H7 (cell line): Measurements from ENCODE around the gene GART. TPM values are rescaled to one million over a fixed set of nuclear protein-coding genes. Genes with fewer than 3 reads are reported as not detected.
A peak's percentile ranks its signal among the peaks of the same experiment; 100 is the strongest.
"Not testable (repeated sequence)": the region's sequence is repeated elsewhere in the genome, so short reads cannot be mapped to it uniquely, and the experiment has no call there.

Experiments
- DNase-seq: peaks from one replicate; pipeline ENCODE4 v3.0.0; 2012
- H3K27me3 ChIP-seq: 2 replicates; pipeline ENCODE4 v1.6.0; 2011; ENCODE audit warnings: mild to moderate bottlenecking, low read length; ENCODE audit not compliant: control insufficient read depth, insufficient read depth
- H3K36me3 ChIP-seq: replicated peaks from 2 replicates; pipeline ENCODE4 v1.5.1; 2011; ENCODE audit warnings: low read length; ENCODE audit not compliant: control insufficient read depth, insufficient read depth
- H3K4me3 ChIP-seq: 2 replicates; pipeline ENCODE4 v1.5.1; 2011; ENCODE audit warnings: low read depth, mild to moderate bottlenecking, control low read depth, low read length, moderate library complexity; ENCODE audit not compliant: insufficient read depth
- total RNA-seq: library from RNA; depleted of rRNA; stranded (reverse); fragments of >200 nt; shearing (Covaris generic); gene quantifications from 2 replicates; pipeline ENCODE4 v1.2.3, GENCODE V29; 2014; rRNA removed

Gene GART
- total RNA-seq, 1 experiment from 2014 or later = 144 TPM

- Histone ChIP-seq H3K36me3 (no peaks in the 10 kb centered on the region), H3K4me3 (peak overlapping the region; percentile 88), H3K27me3 (peaks cover 12% of the 10 kb centered on the region; the same call in 1 of the 2 replicates)
- DNase-seq = peak; percentile 79
Measured at GRCh38 chr21:33478935-33479678, 62.8 kb downstream of the GART start.

GRCh38 chr21:33478182-33478581 lies 63.7 kb downstream of the GART start:
- peaks cover 12% of the 10 kb centered on the region; the same call in 1 of the 2 replicates for H3K27me3 ChIP-seq
- no peak for DNase-seq
- no peaks in the 10 kb centered on the region for H3K36me3 ChIP-seq
- no peak overlapping the region for H3K4me3 ChIP-seq

- H3K27me3 ChIP-seq = peaks cover 12% of the 10 kb centered on the region; the same call in 1 of the 2 replicates
- no peak overlapping the region for H3K4me3 ChIP-seq
- no peak for DNase-seq
- no peaks in the 10 kb centered on the region for H3K36me3 ChIP-seq
Measured at GRCh38 chr21:33477066-33477465, 64.9 kb downstream of the GART start.

- Histone ChIP-seq H3K4me3 (no peak overlapping the region), H3K36me3 (no peaks in the 10 kb centered on the region), H3K27me3 (no peaks in the 10 kb centered on the region)
- no peak for DNase-seq
Measured at GRCh38 chr21:33473344-33473743, 68.6 kb downstream of the GART start.

GRCh38 chr21:33470701-33471100 lies 71.2 kb downstream of the GART start:
- H3K27me3 ChIP-seq = no peaks in the 10 kb centered on the region
- no peak for DNase-seq
- no peak overlapping the region for H3K4me3 ChIP-seq
- no peaks in the 10 kb centered on the region for H3K36me3 ChIP-seq

- H3K36me3 ChIP-seq, DNase-seq, H3K4me3 ChIP-seq, H3K27me3 ChIP-seq: not testable (repeated sequence)
Measured at GRCh38 chr21:33469183-33469582, 72.7 kb downstream of the GART start.

GRCh38 chr21:33461538-33462250 lies 80.2 kb downstream of the GART start:
- no peak for DNase-seq
- Histone ChIP-seq H3K36me3 (peaks cover 2% of the 10 kb centered on the region), H3K4me3 (no peak overlapping the region), H3K27me3 (no peaks in the 10 kb centered on the region)

- Histone ChIP-seq H3K36me3 (peaks cover 2% of the 10 kb centered on the region), H3K4me3 (no peak overlapping the region), H3K27me3 (no peaks in the 10 kb centered on the region)
- DNase-seq = no peak
Measured at GRCh38 chr21:33458861-33459260, 83.1 kb downstream of the GART start.

- Histone ChIP-seq H3K27me3 (no peaks in the 10 kb centered on the region), H3K36me3 (peaks cover 2% of the 10 kb centered on the region), H3K4me3 (no peak overlapping the region)
- no peak for DNase-seq
Measured at GRCh38 chr21:33455686-33456446, 86.1 kb downstream of the GART start.

Other genes starting within 250 kb of the GART start
- gene IFNAR1, start 217.1 kb downstream of the GART start, total RNA-seq = 1.2 and 1.6 TPM in 2 replicates
- 37.8 and 46.1 TPM in 2 replicates for gene IFNGR2, start 138.7 kb downstream of the GART start, total RNA-seq
- 8.5 and 13.0 TPM in 2 replicates for gene TMEM50B, start 62.1 kb downstream of the GART start, total RNA-seq
- gene DNAJC28, start 50.4 kb downstream of the GART start, total RNA-seq = 1.0 and 1.4 TPM in 2 replicates
- gene SON, start 921 bp upstream of the GART start, total RNA-seq = 73.8 and 89.9 TPM in 2 replicates
- 37.6 and 38.6 TPM in 2 replicates for gene DONSON, start 46.6 kb upstream of the GART start, total RNA-seq
- gene CRYZL1, start 99.6 kb upstream of the GART start, total RNA-seq = 8.3 and 20.0 TPM in 2 replicates
- gene ITSN1, start 100.4 kb upstream of the GART start, total RNA-seq = 44.3 and 88.6 TPM in 2 replicates